Vagina (tissue), 2 donors: ENCODE results near the gene RSPH10B.

Experiments
- POLR2A ChIP-seq, 2 donors: fragments of 450-650 bp; IDR thresholded peaks; one replicate each; pipeline ENCODE4 v1.6.1; 2017; ENCODE audit warnings: antibody characterized with exemption in 2 of 2, mild to moderate bottlenecking in 2 of 2, moderate library complexity in 2 of 2
- POLR2AphosphoS5 ChIP-seq, 2 donors: sonication (generic); formaldehyde crosslinking; IDR thresholded peaks; one replicate each; pipeline ENCODE4 v1.9.0; 2017; ENCODE audit warnings: antibody characterized with exemption in 2 of 2, mild to moderate bottlenecking in 2 of 2, low read depth in 1 of 2; ENCODE audit not compliant: insufficient read depth in 1 of 2
- TF ChIP-seq, protein P1 (sequence below), 3 experiments: fragments of 450-650 bp in 2 of 3; fragments of 200-600 bp in 1 of 3; sonication (generic) in 1 of 3; IDR thresholded peaks; one replicate each; pipeline ENCODE4 v1.5.1; 2017 to 2019; ENCODE audit warnings: antibody characterized with exemption in 3 of 3, mild to moderate bottlenecking in 2 of 3, moderate library complexity in 2 of 3

DNA sequence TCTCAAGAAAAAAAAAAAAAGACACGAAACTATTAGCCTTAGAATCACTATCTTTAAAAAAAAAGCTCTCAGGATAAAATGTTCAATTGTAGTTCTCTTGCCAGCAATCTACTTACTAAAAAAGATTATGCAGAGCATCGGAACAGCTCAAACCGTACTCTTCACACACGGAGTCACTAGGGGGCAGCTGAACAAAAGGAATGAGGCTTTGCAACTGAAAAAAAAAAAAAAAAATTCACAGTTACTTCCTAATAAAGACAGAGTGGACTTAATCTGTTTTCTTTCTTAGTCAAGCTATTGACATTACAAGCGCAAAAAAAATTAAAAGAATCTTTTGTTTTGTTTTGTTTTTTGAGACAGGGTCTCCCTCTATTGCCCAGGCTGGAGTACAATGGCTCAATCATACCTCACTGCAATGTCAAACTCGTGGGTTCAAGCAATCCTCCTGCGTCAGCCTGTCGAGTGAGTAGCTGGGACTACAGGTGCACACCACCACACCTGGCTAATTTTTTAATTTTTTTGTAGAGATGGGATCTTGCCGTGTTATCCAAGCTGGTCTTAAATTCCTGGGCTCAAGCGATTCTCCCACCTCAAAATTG is 26.8 kb upstream of the RSPH10B start:
- TF ChIP-seq POLR2AphosphoS5 (IDR thresholded peaks at IDR 0.05; ENCODE audit: insufficient read depth in 1 of 2, low read depth in 1 of 2) (peak in 1 of 2 donors; percentile 25), POLR2A (IDR thresholded peaks at IDR 0.05) (no peak)
- TF ChIP-seq, protein P1, sequence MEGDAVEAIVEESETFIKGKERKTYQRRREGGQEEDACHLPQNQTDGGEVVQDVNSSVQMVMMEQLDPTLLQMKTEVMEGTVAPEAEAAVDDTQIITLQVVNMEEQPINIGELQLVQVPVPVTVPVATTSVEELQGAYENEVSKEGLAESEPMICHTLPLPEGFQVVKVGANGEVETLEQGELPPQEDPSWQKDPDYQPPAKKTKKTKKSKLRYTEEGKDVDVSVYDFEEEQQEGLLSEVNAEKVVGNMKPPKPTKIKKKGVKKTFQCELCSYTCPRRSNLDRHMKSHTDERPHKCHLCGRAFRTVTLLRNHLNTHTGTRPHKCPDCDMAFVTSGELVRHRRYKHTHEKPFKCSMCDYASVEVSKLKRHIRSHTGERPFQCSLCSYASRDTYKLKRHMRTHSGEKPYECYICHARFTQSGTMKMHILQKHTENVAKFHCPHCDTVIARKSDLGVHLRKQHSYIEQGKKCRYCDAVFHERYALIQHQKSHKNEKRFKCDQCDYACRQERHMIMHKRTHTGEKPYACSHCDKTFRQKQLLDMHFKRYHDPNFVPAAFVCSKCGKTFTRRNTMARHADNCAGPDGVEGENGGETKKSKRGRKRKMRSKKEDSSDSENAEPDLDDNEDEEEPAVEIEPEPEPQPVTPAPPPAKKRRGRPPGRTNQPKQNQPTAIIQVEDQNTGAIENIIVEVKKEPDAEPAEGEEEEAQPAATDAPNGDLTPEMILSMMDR (IDR thresholded peaks at IDR 0.05) = peak; percentile 37 to 52 (median 42)
